OCI-LY3 (cell line): ENCODE data around the gene LAG3.

Source experiments
- CTCF ChIP-seq: fragments of 200-600, 300-600 bp; sonication (generic); IDR thresholded peaks from 2 replicates; pipeline ENCODE4 v1.5.1; 2014; ENCODE audit warnings: antibody characterized with exemption, low read length, low read depth
- EZH2phosphoT487 ChIP-seq: fragments of 200-600 bp; shearing (Covaris generic); IDR thresholded peaks from 2 replicates; pipeline ENCODE4 v1.6.1; 2018; ENCODE audit warnings: antibody characterized with exemption, mixed run types, low read depth

GRCh38 chr12:6792522-6793201 lies 20.3 kb downstream of the LAG3 start:
- TF ChIP-seq CTCF (no peak), EZH2phosphoT487 (no peak)
